ENCODE results near the gene ADH5. TPM values are rescaled to one million over a fixed set of nuclear protein-coding genes. Genes with fewer than 3 reads are reported as not detected.
"Not testable (repeated sequence)": the region's sequence is repeated elsewhere in the genome, so short reads cannot be mapped to it uniquely, and the experiment has no call there.

ADH5 gene
- total and polyA plus RNA-seq, 9 of the 15 experiments (the other 6 are each of a cell fraction or from before 2014, with no cell fraction given) = 115 to 310 (median 200) TPM

- H3K9me3 ChIP-seq (replicated peaks; ENCODE audit: control insufficient read depth, insufficient read depth, low read depth, low read length); BruUV-seq (replicated peaks); H3K4me3 ChIP-seq; POLR2A ChIA-PET; H3K9ac ChIP-seq (ENCODE audit: insufficient read depth in 1 of 2, low read depth in 2 of 2, low read length in 2 of 2); H3K9me1 ChIP-seq (ENCODE audit: control insufficient read depth, insufficient read depth, low read length); intact Hi-C loops (cut with micrococcal nuclease); DNase-seq (ENCODE audit: extremely low read depth in 1 of 4, low spot score in 3 of 4); H3K36me3 ChIP-seq (ENCODE audit: control insufficient read depth, insufficient read depth, low read length); ATAC-seq; in situ Hi-C loops (cut with MboI); H3K4me1 ChIP-seq (replicated peaks in 1 of 2; ENCODE audit: control insufficient read depth in 2 of 2, insufficient read depth in 2 of 2, low read length in 2 of 2); H4K20me1 ChIP-seq (replicated peaks; ENCODE audit: control insufficient read depth, insufficient read depth, low read length); H3K4me2 ChIP-seq (ENCODE audit: insufficient read depth, low read length); FAIRE-seq; H3K27ac ChIP-seq (ENCODE audit: extremely low read depth, low read depth, low read length); H3K79me2 ChIP-seq (ENCODE audit: control insufficient read depth, insufficient read depth, low read length); H3K27me3 ChIP-seq (ENCODE audit: control insufficient read depth in 2 of 2, insufficient read depth in 2 of 2, low read length in 2 of 2); TF ChIP-seq NR2C1 (tag; IDR thresholded peaks at IDR 0.05): not testable (repeated sequence)
- CTCF ChIA-PET (ENCODE audit: low intra/inter-chr PET ratio) = interaction anchor here (0.7 to 1.9 kb wide), 3 partner anchors 15 to 289 kb away, joined by 4 to 10 read pairs (median 5); no protein-coding TSS in a partner anchor
- 0 out of 2 replicates have a peak, but pooled peaks have one; percentile 17 for TF ChIP-seq NR2C1 (IDR thresholded peaks at IDR 0.05)
- WGBS (ENCODE audit: insufficient coverage, low coverage, missing lambda C conversion rate) = 62% methylated on average over 21 of the region's 29 CpGs
- peak overlapping the region; percentile 66; the same call in 1 of the 2 replicates for H2AFZ ChIP-seq (ENCODE audit: low read depth, low read length)
Measured at GRCh38 chr4:99117122-99117841, 28.7 kb upstream of the ADH5 start.

- CTCF ChIA-PET (ENCODE audit: low intra/inter-chr PET ratio) = not testable (repeated sequence)
Measured at GRCh38 chr4:99109286-99109685, 20.7 kb upstream of the ADH5 start.

More at GRCh38 chr4:99109286-99109685, 20.7 kb upstream of the ADH5 start:
- H3K9ac ChIP-seq (ENCODE audit: insufficient read depth in 1 of 2, low read depth in 2 of 2, low read length in 2 of 2); POLR2A ChIA-PET; H3K4me2 ChIP-seq (ENCODE audit: insufficient read depth, low read length); FAIRE-seq; intact Hi-C loops (cut with micrococcal nuclease); DNase-seq (ENCODE audit: extremely low read depth in 1 of 4, low spot score in 3 of 4); H2AFZ ChIP-seq (ENCODE audit: low read depth, low read length); H3K79me2 ChIP-seq (ENCODE audit: control insufficient read depth, insufficient read depth, low read length); in situ Hi-C loops (cut with MboI); BruUV-seq (replicated peaks); H3K9me3 ChIP-seq (replicated peaks; ENCODE audit: control insufficient read depth, insufficient read depth, low read depth, low read length); H3K4me3 ChIP-seq; ATAC-seq; H3K4me1 ChIP-seq (replicated peaks in 1 of 2; ENCODE audit: control insufficient read depth in 2 of 2, insufficient read depth in 2 of 2, low read length in 2 of 2); H3K27ac ChIP-seq (ENCODE audit: extremely low read depth, low read depth, low read length); H4K20me1 ChIP-seq (replicated peaks; ENCODE audit: control insufficient read depth, insufficient read depth, low read length); H3K27me3 ChIP-seq (ENCODE audit: control insufficient read depth in 2 of 2, insufficient read depth in 2 of 2, low read length in 2 of 2); H3K36me3 ChIP-seq (ENCODE audit: control insufficient read depth, insufficient read depth, low read length); H3K9me1 ChIP-seq (ENCODE audit: control insufficient read depth, insufficient read depth, low read length): not testable (repeated sequence)
- TF ChIP-seq THAP7 (CRISPR knock-in tag; IDR thresholded peaks at IDR 0.05) (peak; percentile 75; the same call in 1 of the 2 replicates), YY1 (IDR thresholded peaks at IDR 0.05; ENCODE audit: borderline replicate concordance in 1 of 3, control insufficient read depth in 1 of 3, extremely low read depth in 1 of 3, insufficient read depth in 3 of 3, insufficient read length in 1 of 3, insufficient replicate concordance in 2 of 3, low read depth in 1 of 3, low read length in 2 of 3) (peak; percentile 19 to 89 (median 58))
- 55% methylated on average over 12 of the region's 12 CpGs for WGBS (ENCODE audit: insufficient coverage, low coverage, missing lambda C conversion rate)
